Activated CD8-positive, alpha-beta memory T cell treated with anti-CD3 and anti-CD28 coated beads, Interleukin-2, amount 50 U/mL, for 48 hours (primary cell): ENCODE data around the gene GPR137C.
"Not testable (repeated sequence)": the region's sequence is repeated elsewhere in the genome, so short reads cannot be mapped to it uniquely, and the experiment has no call there.

ENCODE experiments used
- DNase-seq: peaks from one replicate; pipeline ENCODE4 v3.0.0-alpha.2; 2020

Gene GPR137C

DNA sequence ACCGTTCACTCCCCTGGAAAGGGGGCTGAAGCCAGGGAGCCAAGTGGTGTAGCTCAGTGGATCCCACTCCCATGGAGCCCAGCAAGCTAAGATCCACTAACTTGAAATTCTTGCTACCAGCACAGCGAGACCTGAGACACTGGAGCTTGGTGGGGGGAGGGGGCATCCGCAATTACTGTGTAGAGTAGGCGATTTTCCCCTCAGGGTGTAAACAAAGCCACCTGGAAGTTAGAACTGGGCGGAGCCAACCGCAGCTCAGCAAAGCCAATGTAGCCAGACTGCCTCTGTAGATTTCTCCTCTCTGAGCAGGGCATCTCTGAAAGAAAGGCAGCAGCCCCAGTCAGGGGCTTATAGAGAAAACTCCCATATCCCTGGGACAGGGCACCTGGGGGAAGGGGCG is 15.8 kb downstream of the GPR137C start:
- DNase-seq = not testable (repeated sequence)

DNA sequence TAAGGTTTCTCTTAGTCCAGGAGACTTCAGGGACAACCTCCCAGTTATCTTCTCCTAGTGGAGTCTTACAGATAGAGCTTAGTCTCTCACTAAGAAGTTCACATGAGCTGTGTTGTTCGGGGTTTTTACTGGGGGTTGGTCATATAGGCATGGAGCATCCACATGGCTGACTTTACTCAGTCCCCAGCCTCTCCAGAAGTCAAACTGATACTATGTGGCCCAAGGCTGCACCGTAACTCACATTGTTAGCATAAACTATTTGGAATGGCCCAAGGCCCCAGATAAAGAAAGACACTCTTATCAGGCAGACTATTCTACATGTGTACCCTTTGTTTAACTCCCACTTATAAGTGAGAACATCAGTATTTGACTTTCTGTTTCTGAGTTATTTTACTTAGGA is 23.2 kb downstream of the GPR137C start:
- DNase-seq = no peak

DNA sequence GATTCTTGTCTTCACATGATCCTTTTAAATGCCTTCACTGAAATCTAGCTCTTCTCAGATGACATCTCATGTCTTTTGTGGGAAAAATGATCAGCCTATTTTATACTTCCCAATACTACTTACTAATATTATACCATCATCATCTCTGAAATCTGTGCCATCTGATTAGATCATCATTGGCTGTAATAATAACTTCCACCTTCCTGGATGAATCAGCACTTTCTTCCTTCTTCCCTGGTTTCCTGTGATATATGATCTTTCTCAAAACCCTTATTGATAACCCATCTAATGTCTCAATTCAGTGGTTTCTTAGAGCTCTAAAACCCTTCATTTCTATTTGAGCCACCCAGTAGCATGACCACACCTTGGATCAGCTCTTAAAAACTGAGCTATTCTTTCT is 30.9 kb downstream of the GPR137C start:
- no peak for DNase-seq

- no peak for DNase-seq
These were observed 37.0 kb downstream of the GPR137C start for GRCh38 chr14:52589646-52590045.

- no peak for DNase-seq
These were observed 37.7 kb downstream of the GPR137C start for GRCh38 chr14:52590318-52590717.

GRCh38 chr14:52596320-52596719 is 43.7 kb downstream of the GPR137C start:
- DNase-seq = no peak

GRCh38 chr14:52596861-52597260 is 44.2 kb downstream of the GPR137C start:
- DNase-seq = no peak

DNA sequence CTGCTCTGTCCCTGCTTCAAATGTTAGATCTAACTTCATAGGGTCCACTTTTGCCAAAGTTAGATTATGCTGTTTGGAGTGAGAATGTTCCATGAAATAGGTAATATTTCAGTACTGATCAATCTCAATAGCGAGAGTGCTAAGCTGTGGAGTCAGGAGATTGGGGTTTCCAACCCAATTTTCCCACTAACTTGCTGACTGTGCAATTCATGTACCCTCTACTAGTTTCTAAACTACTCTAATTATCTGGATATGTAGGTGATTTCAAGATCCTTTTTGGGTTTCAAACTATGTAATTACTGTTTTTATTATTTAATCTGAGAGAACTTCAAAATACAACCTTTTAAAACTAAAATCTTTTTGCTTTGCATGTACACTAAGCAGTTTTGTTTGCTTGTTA is 45.9 kb downstream of the GPR137C start:
- no peak for DNase-seq

GRCh38 chr14:52599974-52600373 is 47.3 kb downstream of the GPR137C start:
- no peak for DNase-seq

DNA sequence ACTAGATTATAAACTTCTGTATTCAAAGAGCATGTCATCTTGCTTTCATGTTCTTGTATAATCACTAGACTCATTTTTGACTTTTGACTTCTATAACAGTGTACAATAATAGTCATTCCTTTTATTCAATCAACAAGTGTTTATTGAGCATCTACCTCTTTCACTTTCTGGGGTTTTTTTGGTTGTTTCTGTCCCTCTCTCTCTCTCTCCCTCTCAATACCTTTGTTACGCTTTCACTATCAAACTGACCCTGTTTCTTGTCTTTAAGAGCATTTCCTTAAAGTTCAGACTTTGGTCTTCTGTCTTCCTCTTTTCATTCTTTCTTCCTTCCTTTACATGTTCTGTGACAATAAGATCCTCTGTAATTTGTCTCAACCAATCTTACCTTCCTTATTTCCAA is 49.5 kb downstream of the GPR137C start:
- DNase-seq = no peak

GRCh38 chr14:52607061-52607460 is 54.4 kb downstream of the GPR137C start:
- DNase-seq = no peak

DNA sequence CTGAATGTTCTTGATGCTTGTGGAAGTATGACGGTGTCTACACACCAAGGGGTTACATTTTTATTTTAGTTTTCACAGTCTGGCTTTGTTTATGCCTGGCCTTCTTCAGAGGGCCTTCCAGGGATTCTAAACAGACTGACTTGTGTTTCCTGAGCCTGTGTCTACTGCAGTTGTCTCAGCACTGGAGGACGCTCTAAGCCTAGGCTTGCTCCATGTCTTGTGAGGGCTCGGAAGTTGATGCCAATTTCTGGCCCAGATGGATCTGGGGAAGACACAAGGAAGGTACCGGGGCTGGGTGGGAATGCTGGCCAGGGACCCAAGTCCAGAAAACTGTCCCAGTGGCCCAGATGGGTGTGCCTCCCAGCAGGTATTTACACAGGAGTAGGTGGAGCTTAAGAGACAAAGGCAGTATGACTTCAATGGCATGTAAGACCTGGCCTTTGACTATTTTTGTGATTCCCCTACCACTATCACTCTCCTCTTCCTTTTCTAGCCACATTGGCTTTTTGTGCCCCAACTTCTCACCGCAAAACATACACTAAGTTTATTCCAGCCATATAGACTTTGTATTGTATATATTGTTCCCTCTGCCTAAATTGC is 56.9 kb downstream of the GPR137C start:
- no peak for DNase-seq

GRCh38 chr14:52610187-52610586 is 57.6 kb downstream of the GPR137C start:
- DNase-seq = no peak

DNA sequence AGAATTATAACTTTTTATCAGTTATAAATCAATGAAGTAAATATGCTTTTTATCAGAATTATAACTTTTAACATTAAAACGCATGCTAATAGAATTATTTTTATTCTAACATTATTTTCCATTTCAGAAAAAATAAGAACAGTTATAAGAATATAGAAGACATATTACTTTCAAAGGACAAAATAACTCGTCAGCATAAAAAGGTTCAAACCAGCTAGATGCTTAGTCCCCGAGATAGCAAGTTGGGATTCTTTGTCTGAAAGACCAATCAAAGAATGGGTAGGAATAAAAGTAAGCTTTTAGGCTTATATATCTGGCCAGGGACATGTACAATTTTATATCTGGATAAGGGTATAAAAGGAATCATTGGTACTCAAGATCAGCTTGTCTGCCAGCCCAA is 66.0 kb downstream of the GPR137C start:
- no peak for DNase-seq

DNA sequence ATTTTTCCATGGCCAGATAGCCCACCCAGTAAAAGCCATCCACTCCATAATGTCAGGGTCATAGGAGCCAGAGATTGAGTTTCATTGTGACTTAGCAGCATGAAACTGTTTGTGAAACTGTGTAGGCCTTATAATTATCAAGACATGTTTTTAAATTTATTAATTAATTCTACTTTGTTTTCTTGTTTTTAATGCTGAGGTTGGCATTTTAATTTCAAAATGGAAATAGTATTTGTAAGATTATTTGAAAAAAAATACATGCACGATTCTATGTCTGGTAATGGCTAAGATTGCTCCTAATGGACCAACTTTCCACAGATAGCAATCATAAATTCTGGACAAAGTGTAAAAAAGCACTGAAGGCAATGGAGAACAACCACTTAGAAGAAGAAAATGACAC is 67.1 kb downstream of the GPR137C start:
- no peak for DNase-seq

DNA sequence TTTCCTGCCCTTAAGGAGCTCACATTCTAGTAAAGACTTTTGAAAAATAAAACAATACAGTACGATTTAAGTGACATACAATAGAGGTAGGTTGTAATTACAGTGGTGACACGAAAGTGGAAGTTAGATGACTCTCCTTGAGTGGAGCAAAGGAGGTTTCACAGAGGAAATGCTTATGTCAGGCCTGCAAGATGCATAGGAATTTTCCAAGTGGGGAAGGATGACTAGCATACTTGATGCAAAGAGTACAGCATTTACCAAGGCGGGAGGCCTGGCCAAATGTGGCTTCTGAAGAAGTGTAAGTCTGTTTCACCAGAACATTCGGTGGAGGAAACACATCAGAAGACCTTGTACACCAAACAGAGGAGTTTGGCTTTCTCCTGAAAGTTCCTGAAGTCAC is 87.5 kb downstream of the GPR137C start:
- DNase-seq = no peak

DNA sequence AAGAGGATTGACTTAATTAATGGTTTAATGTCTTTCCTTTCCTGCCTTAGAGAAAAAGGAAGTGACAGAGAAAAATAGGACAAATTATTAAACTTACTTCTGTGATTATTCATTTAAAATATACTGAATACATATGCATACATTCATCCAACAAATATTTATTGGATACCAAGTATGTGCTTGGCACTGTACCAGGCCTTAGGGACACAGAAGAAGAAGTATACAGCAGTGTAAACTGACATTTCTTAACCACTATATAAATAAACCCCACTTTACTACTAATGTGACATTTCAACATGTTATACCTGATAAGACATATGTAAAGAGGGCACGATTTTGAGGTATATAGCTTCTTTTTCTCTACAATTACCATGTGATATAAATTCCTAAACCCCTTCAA is 89.1 kb downstream of the GPR137C start:
- DNase-seq = no peak

DNA sequence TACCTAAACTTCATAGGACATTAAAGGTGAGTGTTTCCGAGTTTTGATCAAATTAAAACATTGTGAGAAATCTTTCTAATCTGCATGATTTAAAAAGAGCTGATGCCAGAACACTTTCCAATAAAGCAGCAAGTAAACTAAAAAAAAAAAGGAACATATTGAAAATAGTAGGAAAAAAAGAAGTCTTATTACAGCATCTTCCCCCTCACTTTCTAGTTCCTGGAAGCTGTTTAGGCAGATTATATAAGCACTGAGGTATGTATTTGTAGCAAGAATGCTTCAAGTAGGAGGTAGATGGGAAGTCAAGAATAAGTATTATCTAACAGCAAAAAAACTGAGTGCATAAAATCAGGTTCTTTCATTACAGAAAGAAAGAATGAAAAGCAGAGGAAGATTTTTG is 96.9 kb downstream of the GPR137C start:
- no peak for DNase-seq

DNA sequence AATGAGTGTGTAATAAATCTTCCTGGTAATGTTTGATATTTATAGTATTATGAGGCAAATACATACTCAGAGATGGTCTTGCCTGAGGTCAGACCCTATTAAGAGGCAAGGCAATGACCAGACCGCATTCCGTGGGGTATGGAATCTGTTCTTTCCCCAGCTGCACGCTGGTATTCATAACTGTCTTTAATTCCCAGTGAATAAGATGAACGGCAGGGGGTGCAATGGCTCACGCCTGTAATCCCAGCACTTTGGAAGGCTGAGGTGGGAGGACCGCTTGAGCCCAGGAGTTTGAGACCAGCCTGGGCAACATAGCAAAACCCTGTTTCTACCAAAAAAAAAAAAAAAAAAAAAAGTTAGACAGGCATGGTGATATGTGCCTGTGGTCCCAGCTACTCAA is 98.1 kb downstream of the GPR137C start:
- DNase-seq = no peak

- DNase-seq = no peak
These were observed 104.3 kb downstream of the GPR137C start for GRCh38 chr14:52656905-52657304.

DNA sequence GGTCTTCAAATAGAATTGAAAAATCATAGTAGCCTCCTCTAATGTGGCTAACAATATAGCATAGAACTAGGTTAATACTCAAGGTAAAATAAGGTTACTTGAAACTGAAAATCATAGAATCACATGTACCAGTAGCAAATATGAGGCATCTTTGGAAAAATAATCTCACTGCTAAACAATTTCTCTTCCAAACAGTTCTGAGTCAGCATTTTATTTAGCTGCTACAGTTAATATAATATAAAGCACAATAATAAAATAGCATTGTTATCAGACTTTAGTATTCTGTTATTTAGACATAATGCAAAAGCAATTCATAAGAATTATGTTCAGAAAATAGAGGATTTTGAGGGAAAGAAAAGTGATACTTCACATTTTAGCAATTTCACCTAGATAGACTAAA is 107.7 kb downstream of the GPR137C start:
- DNase-seq = no peak

DNA sequence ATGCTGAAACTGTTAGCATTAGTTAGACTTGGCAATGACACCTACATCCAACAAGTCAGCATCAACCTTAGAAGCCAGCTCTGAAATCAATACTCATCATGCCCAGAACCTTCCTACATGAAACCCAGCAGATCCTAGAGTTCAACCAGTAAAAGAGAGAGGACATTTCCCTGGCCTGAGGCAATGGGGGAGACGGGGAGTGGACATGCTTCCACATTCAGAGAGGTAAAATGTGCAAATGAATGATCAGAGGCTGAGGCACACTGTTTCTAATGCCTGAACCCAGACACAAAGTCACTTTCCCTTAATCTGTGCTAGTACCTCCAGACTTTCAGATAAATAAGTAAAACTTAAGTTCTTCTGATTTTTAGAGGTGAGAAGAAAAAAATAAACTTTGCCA is 108.2 kb downstream of the GPR137C start:
- no peak for DNase-seq

- no peak for DNase-seq
These were observed 108.7 kb downstream of the GPR137C start for GRCh38 chr14:52661314-52661713.

DNA sequence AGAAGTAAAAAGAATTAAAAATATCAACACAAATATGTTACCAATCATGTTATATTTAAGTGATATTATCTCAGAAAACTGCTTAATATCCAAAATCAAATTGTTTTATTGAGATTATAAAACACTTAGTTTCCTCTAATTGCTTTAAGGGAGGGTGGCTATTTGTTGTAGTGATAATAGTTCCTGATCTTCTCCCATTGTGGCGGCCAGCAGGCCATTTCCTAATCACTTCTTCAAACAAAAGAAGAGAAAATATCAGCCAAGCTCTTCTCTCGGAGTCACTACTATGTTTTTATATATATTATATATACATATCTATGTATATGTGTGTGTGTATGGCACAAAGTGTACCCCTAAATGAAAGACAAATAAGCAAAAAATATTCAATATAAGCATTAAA is 111.2 kb downstream of the GPR137C start:
- DNase-seq = no peak

DNA sequence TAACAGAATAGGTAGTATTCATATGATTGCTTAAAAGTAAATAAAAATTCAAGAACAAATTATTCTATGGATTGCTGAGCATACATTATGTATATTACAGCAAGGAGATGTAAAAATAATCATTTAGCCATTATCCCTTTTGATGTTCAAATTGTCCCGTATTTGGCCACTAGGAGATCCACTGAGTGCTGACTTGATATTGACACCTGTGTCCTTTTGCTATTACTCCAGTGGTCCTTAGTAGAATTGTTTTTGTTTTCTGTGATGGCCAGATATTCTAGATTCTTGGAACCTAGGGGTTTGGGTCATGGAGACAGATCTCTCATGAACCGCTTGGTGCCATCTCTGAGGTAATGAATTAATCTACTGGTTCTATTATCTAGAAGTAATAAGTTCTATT is 126.0 kb downstream of the GPR137C start:
- no peak for DNase-seq

DNA sequence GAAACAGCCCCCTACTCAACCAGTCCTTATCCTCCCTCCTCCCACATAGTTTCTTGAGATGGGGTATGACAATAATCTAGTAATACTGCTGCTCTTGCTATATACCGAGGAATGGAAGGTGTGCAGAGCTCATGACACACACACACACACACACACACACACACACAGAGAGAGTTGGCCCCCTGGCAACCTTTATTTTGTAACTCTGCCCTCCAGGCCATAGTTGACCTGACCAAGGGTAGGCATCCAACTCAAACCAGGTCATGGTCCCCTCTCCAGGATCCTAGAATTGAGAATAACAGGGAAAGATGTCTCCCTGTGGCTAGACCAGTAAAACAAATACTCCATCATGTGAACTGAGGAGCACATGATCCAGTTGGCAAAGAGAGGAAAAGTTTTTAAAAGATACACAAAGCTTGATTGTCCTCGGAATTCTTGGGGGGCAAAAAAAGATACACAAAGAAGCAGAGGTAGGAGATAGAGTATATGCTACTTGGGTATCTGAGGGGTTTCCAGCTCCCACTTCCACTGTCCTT is 131.4 kb downstream of the GPR137C start:
- DNase-seq = no peak
